HepG2 (cell line): Measurements from ENCODE around the gene ZNF213. TPM values are rescaled to one million over a fixed set of nuclear protein-coding genes. Genes with fewer than 3 reads are reported as not detected.

Source experiments
- AKAP8 ChIP-seq: sonication (generic); formaldehyde crosslinking; IDR thresholded peaks from 2 replicates; pipeline ENCODE4 v1.5.1; 2020; ENCODE audit warnings: mild to moderate bottlenecking, missing genetic modification reagents
- ARID4A ChIP-seq: sonication (generic); formaldehyde crosslinking; IDR thresholded peaks from 2 replicates; pipeline ENCODE4 v1.5.0; 2020; ENCODE audit warnings: mild to moderate bottlenecking, missing genetic modification reagents, borderline replicate concordance
- FOXO1 ChIP-seq: sonication (generic); formaldehyde crosslinking; IDR thresholded peaks from 2 replicates; pipeline ENCODE4 v1.4.0; 2020; ENCODE audit warnings: missing genetic modification reagents
- KAT2B ChIP-seq: fragments of 150-350 bp; IDR thresholded peaks from 2 replicates; pipeline ENCODE4 v1.6.1; 2014; ENCODE audit warnings: low read depth, low read length, borderline replicate concordance
- MATR3 ChIP-seq: sonication (generic); formaldehyde crosslinking; IDR thresholded peaks from 2 replicates; pipeline ENCODE4 v1.4.0; 2020; ENCODE audit warnings: missing genetic modification reagents
- MTF2 ChIP-seq: sonication (generic); formaldehyde crosslinking; IDR thresholded peaks from 2 replicates; pipeline ENCODE4 v1.5.0; 2020; ENCODE audit warnings: missing genetic modification reagents, borderline replicate concordance
- NFKBIZ ChIP-seq: IDR thresholded peaks from 2 replicates; pipeline ENCODE4 v1.6.1; 2018; ENCODE audit warnings: missing genetic modification reagents, missing compliant biosample characterization
- PBX2 ChIP-seq: IDR thresholded peaks from 2 replicates; pipeline ENCODE4 v1.6.1; 2016; ENCODE audit warnings: control low read depth
- RCOR2 ChIP-seq: IDR thresholded peaks from 2 replicates; pipeline ENCODE4 v1.6.1; 2016; ENCODE audit warnings: missing biosample characterization, missing genetic modification reagents
- SKI ChIP-seq: fragments of 450-650 bp; IDR thresholded peaks from one replicate; pipeline ENCODE4 v1.6.1; 2018; ENCODE audit warnings: mild to moderate bottlenecking; ENCODE audit not compliant: partially characterized antibody
- TCF7 ChIP-seq: sonication (generic); IDR thresholded peaks from 2 replicates; pipeline ENCODE4 v1.6.1; 2016; ENCODE audit warnings: antibody characterized with exemption, low read depth
- TSC22D2 ChIP-seq: sonication (generic); formaldehyde crosslinking; IDR thresholded peaks from 2 replicates; pipeline ENCODE4 v1.5.1; 2020; ENCODE audit warnings: missing genetic modification reagents, mild to moderate bottlenecking, borderline replicate concordance
- ZNF124 ChIP-seq: sonication (generic); formaldehyde crosslinking; IDR thresholded peaks from 2 replicates; pipeline ENCODE4 v1.4.0; 2020; ENCODE audit warnings: missing genetic modification reagents
- ZNF160 ChIP-seq: sonication (generic); formaldehyde crosslinking; IDR thresholded peaks from 2 replicates; pipeline ENCODE4 v1.8.0; 2022; ENCODE audit warnings: mild to moderate bottlenecking, inconsistent platforms, missing genetic modification reagents
- ZNF253 ChIP-seq: sonication (generic); formaldehyde crosslinking; IDR thresholded peaks from 2 replicates; pipeline ENCODE4 v1.8.0; 2022; ENCODE audit warnings: mild to moderate bottlenecking, missing genetic modification reagents, borderline replicate concordance
- ZNF672 ChIP-seq: sonication (generic); formaldehyde crosslinking; IDR thresholded peaks from 2 replicates; pipeline ENCODE4 v1.8.1; 2022; ENCODE audit warnings: missing genetic modification reagents
- ZNF75D ChIP-seq: sonication (generic); formaldehyde crosslinking; IDR thresholded peaks from 2 replicates; pipeline ENCODE4 v1.8.1; 2023; ENCODE audit warnings: missing genetic modification reagents, mild to moderate bottlenecking, borderline replicate concordance
- ZNF792 ChIP-seq: IDR thresholded peaks from 2 replicates; pipeline ENCODE4 v1.6.1; 2016
- polyA plus RNA-seq, 8 experiments: library from polyadenylated mRNA; depleted of rRNA in 3 of 8; stranded (reverse) in 7 of 8; unstranded in 1 of 8; fragments of >200 nt; fragmentation: Illumina TruSeq in 4 of 8; extraction: Trizol in 4 of 8; gene quantifications; 2 replicates each; pipeline versions ENCODE4 v1.2.1 to v1.2.3, GENCODE V29; 2011 to 2016; ENCODE audit warnings: low read depth in 4 of 8, missing spikeins in 1 of 8, mixed read lengths in 1 of 8; ENCODE audit not compliant: insufficient read depth in 1 of 8
- total RNA-seq, 5 experiments: library from RNA; depleted of rRNA; stranded (reverse); fragments of >200 nt; fragmentation: Illumina TruSeq; extraction: Trizol; gene quantifications; 2 replicates each; pipeline ENCODE4 v1.2.3, GENCODE V29; 2016; ENCODE audit warnings: low read depth in 1 of 5
- TF ChIP-seq, protein P1 (sequence below): sonication (generic); formaldehyde crosslinking; IDR thresholded peaks from 2 replicates; pipeline ENCODE4 v1.8.1; 2023; ENCODE audit warnings: mild to moderate bottlenecking, missing genetic modification reagents
- TF ChIP-seq, protein P2 (sequence below): sonication (generic); formaldehyde crosslinking; IDR thresholded peaks from 2 replicates; pipeline ENCODE4 v1.8.0; 2022; ENCODE audit warnings: mild to moderate bottlenecking, missing genetic modification reagents; ENCODE audit not compliant: insufficient replicate concordance

ZNF213 gene
- total and polyA plus RNA-seq, 2 of the 13 experiments (the other 11 are each of a cell fraction or from before 2014, with no cell fraction given) = 0.59 to 0.97 TPM

DNA sequence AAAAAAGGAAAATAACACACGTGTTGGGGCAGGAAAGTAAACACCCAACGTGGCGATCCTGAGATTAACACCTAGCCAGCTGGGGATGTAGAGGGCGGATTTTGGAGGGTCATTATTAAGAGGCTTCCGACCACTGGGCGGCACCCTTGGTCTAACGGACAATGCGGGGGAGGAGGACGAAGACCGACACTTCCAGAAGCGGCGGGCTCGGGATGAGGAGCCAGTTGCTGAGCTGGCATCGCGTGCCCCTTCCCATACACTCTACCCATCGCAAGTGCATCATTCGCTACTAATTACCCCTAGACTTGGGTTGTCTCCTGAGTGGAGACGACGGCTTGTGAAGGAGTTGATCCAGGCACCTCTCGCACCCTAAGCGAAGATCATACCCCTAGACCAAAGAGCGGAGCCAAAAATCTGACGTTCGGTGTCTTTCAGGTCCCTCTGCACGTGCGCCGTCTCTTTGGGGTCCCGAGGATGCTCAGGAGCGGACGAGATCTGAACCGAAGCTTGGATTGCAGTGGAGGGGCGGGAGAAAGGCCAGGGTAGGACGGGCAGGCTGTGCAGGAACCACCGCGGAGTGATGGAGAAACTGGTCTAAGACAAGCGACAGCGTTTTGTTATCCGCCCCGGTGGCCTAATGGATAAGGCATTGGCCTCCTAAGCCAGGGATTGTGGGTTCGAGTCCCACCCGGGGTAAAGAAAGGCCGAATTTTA, 17.6 kb downstream of the ZNF213 start (continued):
- TF ChIP-seq TCF7 (no peak), ZNF672 (CRISPR knock-in tag) (no peak), SKI (no peak), FOXO1 (CRISPR knock-in tag) (peak; percentile 72; the same call in 1 of the 2 replicates), ZNF253 (no peak), MTF2 (CRISPR knock-in tag) (peak; percentile 95; the same call in 1 of the 2 replicates), ARID4A (CRISPR knock-in tag) (peak; percentile 60), ZNF160 (CRISPR knock-in tag) (no peak), MATR3 (CRISPR knock-in tag) (no peak), RCOR2 (peak; percentile 52; the same call in 1 of the 2 replicates), KAT2B (no peak), TSC22D2 (CRISPR knock-in tag) (0 out of 2 replicates have a peak, but pooled peaks have one; percentile 45), AKAP8 (CRISPR knock-in tag) (no peak; the same call in 1 of the 2 replicates), ZNF124 (CRISPR knock-in tag) (peak; percentile 76), ZNF75D (CRISPR knock-in tag) (no peak), PBX2 (CRISPR knock-in tag) (no peak), ZNF792 (peak; percentile 71; the same call in 1 of the 2 replicates), NFKBIZ (CRISPR knock-in tag) (no peak)
- TF ChIP-seq, protein P1, sequence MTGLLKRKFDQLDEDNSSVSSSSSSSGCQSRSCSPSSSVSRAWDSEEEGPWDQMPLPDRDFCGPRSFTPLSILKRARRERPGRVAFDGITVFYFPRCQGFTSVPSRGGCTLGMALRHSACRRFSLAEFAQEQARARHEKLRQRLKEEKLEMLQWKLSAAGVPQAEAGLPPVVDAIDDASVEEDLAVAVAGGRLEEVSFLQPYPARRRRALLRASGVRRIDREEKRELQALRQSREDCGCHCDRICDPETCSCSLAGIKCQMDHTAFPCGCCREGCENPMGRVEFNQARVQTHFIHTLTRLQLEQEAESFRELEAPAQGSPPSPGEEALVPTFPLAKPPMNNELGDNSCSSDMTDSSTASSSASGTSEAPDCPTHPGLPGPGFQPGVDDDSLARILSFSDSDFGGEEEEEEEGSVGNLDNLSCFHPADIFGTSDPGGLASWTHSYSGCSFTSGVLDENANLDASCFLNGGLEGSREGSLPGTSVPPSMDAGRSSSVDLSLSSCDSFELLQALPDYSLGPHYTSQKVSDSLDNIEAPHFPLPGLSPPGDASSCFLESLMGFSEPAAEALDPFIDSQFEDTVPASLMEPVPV (CRISPR knock-in tag) = no peak
- TF ChIP-seq, protein P2, sequence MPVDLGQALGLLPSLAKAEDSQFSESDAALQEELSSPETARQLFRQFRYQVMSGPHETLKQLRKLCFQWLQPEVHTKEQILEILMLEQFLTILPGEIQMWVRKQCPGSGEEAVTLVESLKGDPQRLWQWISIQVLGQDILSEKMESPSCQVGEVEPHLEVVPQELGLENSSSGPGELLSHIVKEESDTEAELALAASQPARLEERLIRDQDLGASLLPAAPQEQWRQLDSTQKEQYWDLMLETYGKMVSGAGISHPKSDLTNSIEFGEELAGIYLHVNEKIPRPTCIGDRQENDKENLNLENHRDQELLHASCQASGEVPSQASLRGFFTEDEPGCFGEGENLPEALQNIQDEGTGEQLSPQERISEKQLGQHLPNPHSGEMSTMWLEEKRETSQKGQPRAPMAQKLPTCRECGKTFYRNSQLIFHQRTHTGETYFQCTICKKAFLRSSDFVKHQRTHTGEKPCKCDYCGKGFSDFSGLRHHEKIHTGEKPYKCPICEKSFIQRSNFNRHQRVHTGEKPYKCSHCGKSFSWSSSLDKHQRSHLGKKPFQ (CRISPR knock-in tag) = peak; percentile 44
